Measurements from ENCODE around the gene SNX5.
"Not testable (repeated sequence)": the region's sequence is repeated elsewhere in the genome, so short reads cannot be mapped to it uniquely, and the experiment has no call there.

Gene SNX5

DNA sequence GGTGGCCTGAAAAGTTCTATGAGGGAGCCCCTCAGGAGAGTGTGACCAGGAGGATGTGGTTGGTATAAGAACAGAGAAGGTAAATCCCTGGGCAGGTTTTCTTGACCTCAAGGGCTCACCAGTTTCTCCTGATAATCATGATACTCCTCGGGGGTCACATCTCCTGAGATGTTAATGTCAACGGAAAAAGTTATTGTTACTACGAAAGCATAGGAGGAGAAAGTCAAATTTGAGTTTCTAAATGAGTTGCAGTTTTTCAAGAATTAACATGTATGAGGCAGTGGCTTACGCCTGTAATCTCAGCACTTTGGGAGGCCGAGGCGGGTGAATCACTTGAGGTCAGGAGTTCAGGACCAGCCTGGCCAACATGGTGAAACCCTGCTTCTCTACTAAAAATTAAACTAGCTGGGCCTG is 23.6 kb upstream of the SNX5 start:
- FAIRE-seq: no peak

GRCh38 chr20:17990278-17990972 is 21.8 kb upstream of the SNX5 start:
- no peak for FAIRE-seq

- FAIRE-seq: no peak
Measured at GRCh38 chr20:17987988-17988387, 19.4 kb upstream of the SNX5 start.

GRCh38 chr20:17985388-17986018 is 16.9 kb upstream of the SNX5 start:
- FAIRE-seq: no peak

- FAIRE-seq: no peak
Measured at GRCh38 chr20:17976305-17976704, 7.7 kb upstream of the SNX5 start.

DNA sequence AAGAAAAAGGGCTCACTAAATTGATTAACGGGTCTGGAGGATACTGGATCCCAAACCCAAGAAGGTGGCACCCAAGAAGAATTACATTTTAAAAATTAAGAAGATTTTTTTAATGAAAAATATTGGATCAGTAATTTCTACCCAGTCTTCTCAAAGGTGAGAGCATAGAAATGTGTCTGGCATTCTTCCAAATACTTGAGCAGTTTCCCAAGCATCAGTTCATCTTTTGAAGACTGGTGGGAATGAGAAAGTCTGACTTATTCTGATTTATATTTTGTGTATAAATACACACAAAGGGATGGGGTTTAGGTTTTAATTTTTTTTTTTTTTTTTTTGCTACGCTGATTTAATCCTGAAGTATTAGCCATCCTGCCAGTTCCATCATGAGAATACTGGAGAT is 3.5 kb upstream of the SNX5 start:
- FAIRE-seq: no peak

DNA sequence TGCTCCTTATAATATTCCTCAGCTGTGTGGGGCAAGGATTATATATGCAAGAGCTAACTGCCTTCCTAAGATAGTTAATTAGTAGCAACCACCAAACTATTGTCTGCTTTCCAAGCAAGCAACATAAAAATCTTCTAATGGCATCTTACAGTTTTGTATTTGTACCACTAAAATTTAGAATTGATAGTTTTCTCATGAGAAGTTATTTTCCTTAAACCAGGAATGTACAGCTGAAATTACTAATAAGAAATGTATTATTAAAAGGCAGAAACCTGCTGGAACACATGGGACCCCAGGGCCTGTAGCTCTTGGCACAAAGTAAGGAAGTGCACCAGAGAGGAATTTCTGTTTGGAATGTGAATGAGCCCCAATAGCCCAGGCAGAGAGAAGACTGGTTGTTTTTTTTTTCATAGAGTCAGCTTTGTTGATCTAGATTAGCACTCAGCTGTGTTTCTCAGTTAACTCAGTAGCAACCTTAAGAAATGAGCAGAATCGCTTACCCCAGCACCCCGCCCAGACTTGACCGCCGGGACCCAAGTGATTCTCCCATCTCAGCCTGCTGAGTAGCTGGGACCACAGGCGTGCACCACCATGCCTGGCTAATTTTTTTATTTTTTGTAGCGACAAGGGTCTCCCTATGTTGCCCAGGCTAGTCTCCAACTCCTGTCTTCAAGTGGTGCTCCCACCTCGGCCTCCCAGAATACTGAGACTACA is 2.9 kb upstream of the SNX5 start:
- no peak for FAIRE-seq

- FAIRE-seq: no peak
Measured at GRCh38 chr20:17969884-17970409, 1.4 kb upstream of the SNX5 start.

GRCh38 chr20:17969278-17969883 is 787 bp upstream of the SNX5 start:
- FAIRE-seq: no peak

GRCh38 chr20:17967521-17968365 is 851 bp downstream of the SNX5 start:
- FAIRE-seq: no peak

DNA sequence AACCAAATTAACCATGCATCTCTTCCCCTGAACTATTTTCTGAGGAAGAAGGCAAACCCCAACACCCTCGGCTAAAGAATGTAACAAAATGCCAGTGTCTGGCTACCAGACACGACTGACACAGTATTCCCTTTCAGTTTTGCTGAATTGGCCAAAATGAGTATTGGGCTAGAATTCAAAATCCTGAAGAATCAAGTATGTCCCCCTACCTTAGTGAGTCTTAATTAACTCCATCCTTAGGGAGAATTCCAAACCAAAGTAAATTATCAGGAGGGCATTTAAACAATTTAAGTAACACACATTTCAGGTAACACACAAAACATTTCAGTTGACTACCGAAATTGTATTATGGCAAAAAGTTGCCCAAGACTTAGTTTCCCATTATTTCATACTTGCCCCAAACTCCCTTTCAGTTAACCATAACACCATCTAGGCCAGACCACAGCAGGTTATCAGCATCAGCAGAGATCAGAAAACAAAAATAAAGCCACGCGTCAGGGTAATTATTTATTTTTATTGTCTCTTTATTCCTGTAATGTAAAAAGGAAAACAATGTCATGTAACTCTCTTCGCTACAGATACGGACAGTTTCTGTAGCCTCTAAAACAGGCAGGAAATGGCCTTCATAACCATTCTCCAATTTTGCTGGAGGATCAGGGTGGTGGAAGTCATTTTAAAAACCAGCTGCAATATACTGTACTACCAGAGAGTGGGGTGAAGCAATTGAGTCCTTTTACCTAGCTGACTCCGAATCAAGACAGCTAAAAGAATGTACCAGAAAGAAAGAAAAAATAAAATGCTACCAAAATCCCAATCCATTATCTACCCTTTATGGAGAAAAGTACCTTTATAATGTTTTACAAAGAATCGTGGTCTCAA is 1.9 kb downstream of the SNX5 start:
- peak; percentile 5 for FAIRE-seq

DNA sequence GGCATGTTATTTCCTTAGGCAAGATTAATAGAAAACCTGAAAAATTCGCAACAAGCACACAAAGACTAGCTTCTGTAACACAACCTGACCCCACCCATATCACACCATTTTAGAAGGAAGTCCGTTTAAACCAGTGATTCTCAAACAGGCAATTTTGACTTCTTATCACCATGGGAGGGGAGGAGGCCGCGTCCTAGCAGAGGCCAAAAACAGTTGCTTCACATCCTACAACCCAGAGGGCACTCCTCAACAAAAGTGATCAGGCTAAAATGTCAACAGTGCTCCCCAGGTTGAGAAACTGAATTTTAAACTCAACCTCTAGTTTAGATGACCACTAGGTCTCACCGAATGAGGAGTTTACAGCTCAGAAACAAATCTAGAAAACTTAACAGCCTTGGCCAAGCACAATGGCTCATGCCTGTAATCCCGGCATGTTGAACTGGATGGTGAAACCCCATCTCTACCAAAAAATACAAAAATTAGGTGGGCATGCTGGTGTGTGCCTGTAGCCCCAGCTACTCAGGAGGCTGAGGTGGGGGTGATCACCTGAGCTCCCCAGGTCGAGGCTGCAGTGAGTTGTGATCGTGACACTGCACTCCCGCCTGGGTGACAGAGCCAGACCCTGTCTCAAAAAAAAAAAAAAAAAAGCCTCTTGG is 3.4 kb downstream of the SNX5 start:
- no peak for FAIRE-seq

- FAIRE-seq: no peak
Measured at GRCh38 chr20:17964632-17965031, 4.0 kb downstream of the SNX5 start.

DNA sequence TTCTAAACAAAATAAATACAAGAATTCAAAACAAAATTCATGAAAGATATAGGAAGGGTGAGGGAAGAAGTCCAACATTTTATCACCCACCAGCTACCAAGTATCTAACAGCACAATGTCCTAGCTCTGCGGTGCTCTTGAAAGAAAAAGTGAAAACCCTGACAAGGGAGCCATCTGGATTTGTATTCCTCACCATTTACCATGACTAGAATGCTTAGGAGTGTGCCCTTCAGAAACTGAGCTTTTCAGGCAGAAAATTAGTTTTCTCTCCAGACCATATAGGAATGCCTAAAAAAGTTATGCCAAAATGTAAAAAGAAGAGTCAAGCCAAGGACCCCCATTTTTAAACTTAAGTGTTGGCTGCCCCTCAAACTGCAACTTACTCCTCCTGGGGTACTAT is 4.5 kb downstream of the SNX5 start:
- FAIRE-seq: no peak

- no peak for FAIRE-seq
Measured at GRCh38 chr20:17963114-17963897, 5.3 kb downstream of the SNX5 start.

GRCh38 chr20:17961587-17961940 is 7.0 kb downstream of the SNX5 start:
- no peak for FAIRE-seq

DNA sequence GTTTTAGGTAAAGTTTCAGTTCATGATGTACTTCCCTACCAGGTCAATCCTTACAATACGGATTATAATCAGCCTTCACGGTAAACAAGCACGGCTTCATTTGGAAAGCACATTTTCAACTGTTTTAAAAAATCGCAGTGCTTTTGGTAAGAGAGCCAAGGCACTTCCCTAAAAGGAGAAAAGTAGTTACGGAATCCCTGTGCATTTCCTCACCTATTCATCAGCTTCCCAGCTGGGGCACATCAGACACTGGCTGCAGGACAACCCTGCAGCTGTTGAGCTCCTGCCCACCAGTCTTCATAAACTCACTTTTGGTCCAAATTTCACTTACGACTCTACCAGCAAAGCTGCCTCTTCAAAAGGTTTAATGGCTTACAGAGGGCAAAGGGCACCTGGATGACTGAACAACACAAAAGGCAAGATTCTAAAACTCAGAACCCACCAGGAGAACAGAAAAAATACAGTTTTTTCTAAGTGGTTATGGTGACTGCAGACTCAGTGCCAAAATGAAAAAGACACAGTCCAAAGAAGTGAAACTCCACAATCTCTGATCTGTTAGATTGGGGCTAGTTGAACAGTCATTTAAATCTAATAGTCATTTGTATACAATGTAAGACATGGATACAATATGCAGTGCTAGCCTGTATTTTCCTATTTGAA is 7.5 kb downstream of the SNX5 start:
- FAIRE-seq: no peak

- FAIRE-seq: not testable (repeated sequence)
Measured at GRCh38 chr20:17960400-17960885, 8.2 kb downstream of the SNX5 start.

GRCh38 chr20:17959257-17959627 is 9.4 kb downstream of the SNX5 start:
- no peak for FAIRE-seq

All from islet of Langerhans (tissue), 1 donor.